ENCODE measurements around the gene CAMKMT. TPM values are rescaled to one million over a fixed set of nuclear protein-coding genes. Genes with fewer than 3 reads are reported as not detected.
A peak's percentile ranks its signal among the peaks of the same experiment; 100 is the strongest.

The CAMKMT gene
- total and polyA plus RNA-seq, 2 experiments from 2014 or later, result 26.5 to 29.5 TPM

DNA sequence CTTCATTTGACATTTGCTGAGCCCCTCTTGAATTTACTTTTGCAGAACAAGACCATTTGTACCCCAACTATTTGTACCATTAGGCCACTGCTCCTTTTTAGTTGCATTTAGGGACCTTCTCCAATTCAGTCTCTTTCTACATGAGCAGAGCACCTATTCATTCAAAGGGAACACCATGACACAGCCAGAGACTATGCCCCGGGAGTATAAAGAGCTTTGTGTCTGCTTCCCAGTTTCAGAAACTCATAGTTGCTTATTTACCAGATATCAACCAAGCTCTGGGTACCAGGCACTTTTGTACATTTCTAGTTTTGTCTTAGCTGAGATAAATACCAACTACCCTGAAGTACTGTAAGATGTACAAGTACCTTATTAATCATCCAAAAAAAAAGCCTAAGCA lies 310.7 kb downstream of the CAMKMT start:
- no peaks in the 10 kb centered on the region for H3F3A ChIP-seq (replicated peaks; ENCODE audit: low read depth)
- TF ChIP-seq, protein P1, sequence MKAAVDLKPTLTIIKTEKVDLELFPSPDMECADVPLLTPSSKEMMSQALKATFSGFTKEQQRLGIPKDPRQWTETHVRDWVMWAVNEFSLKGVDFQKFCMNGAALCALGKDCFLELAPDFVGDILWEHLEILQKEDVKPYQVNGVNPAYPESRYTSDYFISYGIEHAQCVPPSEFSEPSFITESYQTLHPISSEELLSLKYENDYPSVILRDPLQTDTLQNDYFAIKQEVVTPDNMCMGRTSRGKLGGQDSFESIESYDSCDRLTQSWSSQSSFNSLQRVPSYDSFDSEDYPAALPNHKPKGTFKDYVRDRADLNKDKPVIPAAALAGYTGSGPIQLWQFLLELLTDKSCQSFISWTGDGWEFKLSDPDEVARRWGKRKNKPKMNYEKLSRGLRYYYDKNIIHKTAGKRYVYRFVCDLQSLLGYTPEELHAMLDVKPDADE (IDR thresholded peaks at IDR 0.05), result no peak
- TF ChIP-seq STAT1 (IDR thresholded peaks at IDR 0.05; ENCODE audit: unreplicated experiment) (no peak), EZH2 (IDR thresholded peaks at IDR 0.05; ENCODE audit: low read depth, unreplicated experiment) (no peak), JUNB (IDR thresholded peaks at IDR 0.05; ENCODE audit: unreplicated experiment) (no peak)
- no peak overlapping the region for H3K4me3 Mint-ChIP-seq
- no peaks in the 10 kb centered on the region for H3K36me3 Mint-ChIP-seq (ENCODE audit: low read depth)
- DNase-seq (ENCODE audit: low spot score), result no peak
- peaks cover 19% of the 10 kb centered on the region for H3K4me1 Mint-ChIP-seq
- no peak overlapping the region for H3K27ac ChIP-seq (ENCODE audit: low read depth)
- no peaks in the 10 kb centered on the region for H3K79me2 ChIP-seq (replicated peaks; ENCODE audit: insufficient read depth)
- no peak overlapping the region for H3K4me2 ChIP-seq
- no peak overlapping the region for H2AFZ ChIP-seq
- no peak for ATAC-seq
- H3K27ac Mint-ChIP-seq, result no peak overlapping the region
- H3K9me3 Mint-ChIP-seq, result no peaks in the 10 kb centered on the region
- H3K36me3 ChIP-seq (ENCODE audit: insufficient read depth), result no peaks in the 10 kb centered on the region
- no peaks in the 10 kb centered on the region for H3K27me3 ChIP-seq (ENCODE audit: insufficient read depth)
- H3K27me3 Mint-ChIP-seq (ENCODE audit: insufficient read depth, low read depth, poor library complexity), result no peaks in the 10 kb centered on the region
- no peak overlapping the region for H3K4me3 ChIP-seq
- H3K4me1 ChIP-seq (ENCODE audit: insufficient read depth), result peaks cover 21% of the 10 kb centered on the region
- H3K9me2 ChIP-seq (ENCODE audit: insufficient read depth), result no peaks in the 10 kb centered on the region
- H4K20me1 ChIP-seq (replicated peaks; ENCODE audit: insufficient read depth), result no peaks in the 10 kb centered on the region

GRCh38 chr2:44674473-44675284 lies 312.9 kb downstream of the CAMKMT start:
- Mint-ChIP-seq H3K9me3 (no peaks in the 10 kb centered on the region), H3K27me3 (ENCODE audit: insufficient read depth, low read depth, poor library complexity) (no peaks in the 10 kb centered on the region), H3K4me3 (no peak overlapping the region), H3K4me1 (peaks cover 15% of the 10 kb centered on the region; the same call in 2 of the 3 replicates), H3K27ac (no peak overlapping the region), H3K36me3 (ENCODE audit: low read depth) (no peaks in the 10 kb centered on the region)
- ATAC-seq (peak; percentile 29; the same call in 2 of the 3 replicates), DNase-seq (ENCODE audit: low spot score) (peak; percentile 27)
- TF ChIP-seq, protein P2, sequence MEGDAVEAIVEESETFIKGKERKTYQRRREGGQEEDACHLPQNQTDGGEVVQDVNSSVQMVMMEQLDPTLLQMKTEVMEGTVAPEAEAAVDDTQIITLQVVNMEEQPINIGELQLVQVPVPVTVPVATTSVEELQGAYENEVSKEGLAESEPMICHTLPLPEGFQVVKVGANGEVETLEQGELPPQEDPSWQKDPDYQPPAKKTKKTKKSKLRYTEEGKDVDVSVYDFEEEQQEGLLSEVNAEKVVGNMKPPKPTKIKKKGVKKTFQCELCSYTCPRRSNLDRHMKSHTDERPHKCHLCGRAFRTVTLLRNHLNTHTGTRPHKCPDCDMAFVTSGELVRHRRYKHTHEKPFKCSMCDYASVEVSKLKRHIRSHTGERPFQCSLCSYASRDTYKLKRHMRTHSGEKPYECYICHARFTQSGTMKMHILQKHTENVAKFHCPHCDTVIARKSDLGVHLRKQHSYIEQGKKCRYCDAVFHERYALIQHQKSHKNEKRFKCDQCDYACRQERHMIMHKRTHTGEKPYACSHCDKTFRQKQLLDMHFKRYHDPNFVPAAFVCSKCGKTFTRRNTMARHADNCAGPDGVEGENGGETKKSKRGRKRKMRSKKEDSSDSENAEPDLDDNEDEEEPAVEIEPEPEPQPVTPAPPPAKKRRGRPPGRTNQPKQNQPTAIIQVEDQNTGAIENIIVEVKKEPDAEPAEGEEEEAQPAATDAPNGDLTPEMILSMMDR (conservative IDR thresholded peaks at IDR 0.05; ENCODE audit: low read depth in 2 of 2), result no peak
- no peak for TF ChIP-seq ZNF114 (CRISPR knock-in tag; IDR thresholded peaks at IDR 0.05)
- TF ChIP-seq NANOG (IDR thresholded peaks at IDR 0.05; ENCODE audit: borderline replicate concordance), result no peak
- TF ChIP-seq ZNF462 (CRISPR knock-in tag; IDR thresholded peaks at IDR 0.05), result no peak
- TF ChIP-seq ZNF331 (CRISPR knock-in tag; IDR thresholded peaks at IDR 0.05; ENCODE audit: low read depth), result no peak
- no peak for TF ChIP-seq STAT1 (IDR thresholded peaks at IDR 0.05; ENCODE audit: unreplicated experiment)
- TF ChIP-seq POLR2AphosphoS5 (IDR thresholded peaks at IDR 0.05; ENCODE audit: low read depth), result no peak
- TF ChIP-seq EZH2phosphoT487 (IDR thresholded peaks at IDR 0.05; ENCODE audit: unreplicated experiment), result no peak
- TF ChIP-seq, protein P1 (IDR thresholded peaks at IDR 0.05), result no peak
- H4K20me1 ChIP-seq (replicated peaks; ENCODE audit: insufficient read depth), result no peaks in the 10 kb centered on the region
- no peaks in the 10 kb centered on the region for H3K27me3 ChIP-seq (ENCODE audit: insufficient read depth)
- H3K4me1 ChIP-seq (ENCODE audit: insufficient read depth), result peaks cover 21% of the 10 kb centered on the region
- peak overlapping the region; percentile 4; the same call in 1 of the 2 replicates for H3K27ac ChIP-seq (ENCODE audit: low read depth)
- H3K4me2 ChIP-seq, result peak overlapping the region; percentile 18
- H3K9me2 ChIP-seq (ENCODE audit: insufficient read depth), result no peaks in the 10 kb centered on the region
- no peaks in the 10 kb centered on the region for H3F3A ChIP-seq (replicated peaks; ENCODE audit: low read depth)
- H3K4me3 ChIP-seq, result no peak overlapping the region
- H3K79me2 ChIP-seq (replicated peaks; ENCODE audit: insufficient read depth), result no peaks in the 10 kb centered on the region
- no peak overlapping the region for H2AFZ ChIP-seq
- no peaks in the 10 kb centered on the region for H3K36me3 ChIP-seq (ENCODE audit: insufficient read depth)

Measured in GM23338 (cell line).